Smooth muscle cell of the pulmonary artery (primary cell): ENCODE data around the gene KRTAP16-1. TPM values are rescaled to one million over a fixed set of nuclear protein-coding genes. Genes with fewer than 3 reads are reported as not detected.

Experiments
- total RNA-seq: library from RNA; depleted of rRNA; stranded (reverse); fragments of >200 nt; gene quantifications from 2 replicates; pipeline ENCODE4 v1.2.3, GENCODE V29; 2014

KRTAP16-1 gene, protein sequence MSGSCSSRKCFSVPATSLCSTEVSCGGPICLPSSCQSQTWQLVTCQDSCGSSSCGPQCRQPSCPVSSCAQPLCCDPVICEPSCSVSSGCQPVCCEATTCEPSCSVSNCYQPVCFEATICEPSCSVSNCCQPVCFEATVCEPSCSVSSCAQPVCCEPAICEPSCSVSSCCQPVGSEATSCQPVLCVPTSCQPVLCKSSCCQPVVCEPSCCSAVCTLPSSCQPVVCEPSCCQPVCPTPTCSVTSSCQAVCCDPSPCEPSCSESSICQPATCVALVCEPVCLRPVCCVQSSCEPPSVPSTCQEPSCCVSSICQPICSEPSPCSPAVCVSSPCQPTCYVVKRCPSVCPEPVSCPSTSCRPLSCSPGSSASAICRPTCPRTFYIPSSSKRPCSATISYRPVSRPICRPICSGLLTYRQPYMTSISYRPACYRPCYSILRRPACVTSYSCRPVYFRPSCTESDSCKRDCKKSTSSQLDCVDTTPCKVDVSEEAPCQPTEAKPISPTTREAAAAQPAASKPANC
- total RNA-seq = not detected in 2 replicates

DNA sequence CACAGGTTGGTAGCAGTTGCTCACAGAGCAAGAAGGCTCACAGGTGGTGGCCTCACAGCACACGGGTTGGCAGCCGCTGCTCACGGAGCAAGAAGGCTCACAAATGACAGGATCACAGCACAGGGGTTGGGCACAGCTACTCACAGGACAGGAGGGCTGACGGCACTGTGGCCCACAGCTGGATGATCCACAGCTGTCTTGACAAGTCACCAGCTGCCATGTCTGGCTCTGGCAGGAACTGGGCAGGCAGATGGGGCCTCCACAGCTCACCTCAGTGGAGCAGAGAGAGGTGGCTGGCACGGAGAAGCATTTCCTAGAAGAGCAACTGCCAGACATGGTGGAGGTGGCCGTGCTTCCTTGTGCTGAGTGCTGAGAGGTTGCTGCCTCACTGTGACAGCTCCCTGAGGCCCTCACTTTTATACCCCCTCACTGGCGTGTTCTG lies at the start of gene KRTAP16-1:
Gene KRTAP16-1 (minus strand): TSS at position 392 of the 442 bp plus-strand sequence. CDS start 56 bp downstream, at position 336.

DNA sequence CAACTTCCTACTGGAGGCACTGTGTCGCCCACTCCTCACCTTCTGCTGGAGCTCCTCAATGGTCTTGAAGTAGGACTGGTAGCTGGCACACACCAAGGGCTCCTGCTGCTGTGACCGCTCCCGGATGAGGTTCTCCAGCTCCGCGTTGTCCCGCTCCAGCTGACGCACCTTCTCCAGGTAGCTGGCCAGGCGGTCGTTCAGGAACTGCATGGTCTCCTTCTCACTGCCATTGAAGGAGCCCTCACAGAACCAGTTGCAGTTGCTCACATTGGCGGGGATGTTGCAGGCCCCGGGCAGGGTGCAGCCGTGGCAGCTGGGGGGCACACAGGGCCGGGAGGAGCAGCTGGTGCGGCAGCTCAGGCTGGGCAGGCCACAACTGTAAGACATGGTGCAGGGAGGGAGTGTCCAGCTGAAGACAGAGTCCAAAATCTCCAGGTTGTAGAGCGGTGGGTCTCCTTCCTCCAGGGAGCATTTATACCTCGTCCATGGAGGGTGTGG lies 41.3 kb upstream of the KRTAP16-1 start, which contains the start of gene KRT33A:
Gene KRT33A (minus strand): TSS at position 448 of the 498 bp plus-strand sequence. CDS start 61 bp downstream, at position 387.

DNA sequence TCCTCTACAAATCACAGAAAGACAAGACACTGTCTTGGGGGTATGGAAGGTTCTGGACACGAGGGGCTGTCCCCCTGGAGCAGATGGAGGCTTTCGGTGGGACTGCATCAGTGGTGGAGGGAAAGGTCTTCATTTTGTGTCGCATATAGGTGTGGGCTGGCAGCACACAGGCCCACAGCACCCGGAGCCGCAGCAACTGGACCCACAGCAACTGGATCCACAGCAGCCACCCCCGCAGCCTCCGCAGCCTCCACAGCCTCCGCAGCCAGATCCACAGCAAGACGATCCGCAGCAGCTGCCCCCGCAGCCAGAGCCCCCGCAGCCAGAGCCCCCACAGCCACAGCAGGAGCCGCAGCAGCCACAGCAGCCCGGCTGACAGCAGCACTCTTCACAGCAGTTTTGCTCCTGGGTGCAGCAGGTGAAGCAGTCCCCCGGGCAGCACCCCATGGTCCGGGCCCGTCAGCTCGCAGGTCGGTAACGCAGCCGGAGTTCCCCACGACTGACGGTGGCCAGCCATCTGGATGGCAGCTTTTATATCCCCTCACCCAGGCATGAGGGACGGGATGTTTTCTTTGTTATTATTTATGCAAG lies 6.2 kb upstream of the KRTAP16-1 start, which contains the start of gene KRTAP17-1:
Gene KRTAP17-1 (minus strand): TSS at position 507 of the 591 bp plus-strand sequence. CDS start 60 bp downstream, at position 447.

DNA sequence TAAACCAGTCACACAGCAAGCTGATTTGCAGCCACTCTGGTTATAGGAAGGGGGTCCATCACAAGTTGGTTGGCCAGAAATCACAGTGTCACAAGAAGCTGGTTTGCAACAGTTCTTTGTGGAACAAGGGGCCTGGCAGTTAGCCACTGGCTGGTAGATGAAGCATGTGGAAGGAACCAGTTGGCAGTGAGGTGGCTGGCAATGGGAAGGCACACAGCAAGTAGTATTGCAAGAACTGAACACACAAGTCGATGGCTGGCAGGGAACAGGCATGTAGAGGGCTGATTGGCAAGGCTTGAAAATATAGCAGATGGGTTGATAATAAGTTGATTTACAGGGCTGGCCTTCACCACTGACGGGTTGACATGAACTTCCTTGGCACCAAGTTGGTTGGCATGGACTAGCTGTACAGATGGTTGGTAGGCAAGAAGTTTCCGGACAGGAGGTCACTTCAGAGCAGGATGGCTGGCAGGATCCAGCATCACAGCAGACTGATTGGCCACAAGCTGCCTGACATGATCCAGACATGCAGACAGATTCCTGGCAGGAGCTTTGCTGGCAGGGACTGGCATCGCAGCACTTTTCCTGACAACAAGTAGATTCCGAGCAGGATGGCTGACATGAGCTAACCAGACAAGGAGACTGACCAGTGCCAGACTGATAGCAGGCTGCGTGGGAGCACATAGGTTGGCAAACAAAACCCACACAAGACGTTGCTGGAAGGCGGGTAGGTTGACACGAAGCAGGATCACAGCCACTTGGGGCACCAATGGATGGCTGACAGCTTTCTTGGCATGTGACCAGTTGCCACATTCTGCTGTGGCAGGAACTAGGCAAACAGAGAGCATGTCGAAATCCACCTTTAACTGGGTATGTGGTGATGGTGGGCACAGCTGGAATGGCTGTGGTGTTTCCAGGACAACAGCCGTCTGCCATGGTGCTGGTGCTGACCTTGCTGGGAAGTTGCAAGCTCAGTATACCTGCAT lies 6.9 kb downstream of the KRTAP16-1 start, which contains the start of gene KRTAP29-1:
Gene KRTAP29-1 (minus strand): TSS at position 936 of the 986 bp plus-strand sequence. CDS start 0 bp downstream, at position 936.

DNA sequence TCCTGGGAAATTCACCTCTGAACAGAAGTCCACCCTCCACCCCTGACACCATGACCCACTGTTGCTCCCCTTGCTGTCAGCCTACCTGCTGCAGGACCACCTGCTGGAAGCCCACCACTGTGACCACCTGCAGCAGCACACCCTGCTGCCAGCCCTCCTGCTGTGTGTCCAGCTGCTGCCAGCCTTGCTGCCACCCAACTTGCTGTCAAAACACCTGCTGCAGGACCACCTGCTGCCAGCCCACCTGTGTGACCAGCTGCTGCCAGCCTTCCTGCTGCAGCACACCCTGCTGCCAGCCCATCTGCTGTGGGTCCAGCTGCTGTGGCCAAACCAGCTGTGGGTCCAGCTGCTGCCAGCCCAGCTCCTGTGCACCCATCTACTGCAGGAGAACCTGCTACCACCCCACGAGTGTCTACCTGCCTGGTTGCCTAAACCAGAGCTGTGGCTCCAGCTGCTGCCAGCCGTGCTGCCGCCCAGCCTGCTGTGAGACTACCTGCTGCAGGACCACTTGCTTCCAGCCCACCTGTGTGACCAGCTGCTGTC lies 33.4 kb downstream of the KRTAP16-1 start, which contains the start of gene KRTAP9-7:
Gene KRTAP9-7 (plus strand): TSS at position 51 of the 543 bp plus-strand sequence. CDS start 0 bp downstream, at position 51.

DNA sequence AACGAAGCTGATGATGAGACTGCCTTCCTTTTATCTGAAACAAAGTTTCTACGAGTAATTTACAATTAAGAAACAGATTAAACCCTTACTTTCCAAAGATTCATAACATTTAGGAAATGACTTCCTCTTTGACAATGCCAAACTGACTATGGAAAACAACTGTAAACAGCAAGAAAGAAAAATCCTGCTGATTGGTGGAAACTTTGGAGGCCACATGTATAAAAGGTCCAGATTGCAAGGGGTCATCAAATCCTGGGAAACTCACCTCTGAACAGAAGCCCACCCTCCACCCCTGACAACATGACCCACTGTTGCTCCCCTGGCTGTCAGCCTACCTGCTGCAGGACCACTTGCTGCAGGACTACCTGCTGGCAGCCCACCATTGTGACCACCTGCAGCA lies 44.0 kb downstream of the KRTAP16-1 start, which contains the start of gene KRTAP9-6:
Gene KRTAP9-6 (plus strand): TSS at position 301 of the 400 bp plus-strand sequence. CDS start 0 bp downstream, at position 301.

Other genes with a start within 250 kb of the KRTAP16-1 start
- gene KRTAP2-3, start 249.2 kb downstream of the KRTAP16-1 start, total RNA-seq = 0.56 TPM in 1 of 2 replicates, not detected in the other
- not detected in 2 replicates for gene KRTAP2-4, start 243.4 kb downstream of the KRTAP16-1 start, total RNA-seq
- gene KRTAP4-7, start 225.2 kb downstream of the KRTAP16-1 start, total RNA-seq = not detected in 2 replicates
- not detected in 2 replicates for gene KRTAP4-8, start 211.2 kb downstream of the KRTAP16-1 start, total RNA-seq
- not detected in 2 replicates for gene KRTAP4-16, start 207.1 kb downstream of the KRTAP16-1 start, total RNA-seq
- not detected in 2 replicates for gene KRTAP4-9, start 203.9 kb downstream of the KRTAP16-1 start, total RNA-seq
- gene KRTAP4-11, start 190.9 kb downstream of the KRTAP16-1 start, total RNA-seq = not detected in 2 replicates
- gene KRTAP4-12, start 185.1 kb downstream of the KRTAP16-1 start, total RNA-seq = not detected in 2 replicates
- gene KRTAP4-6, start 168.8 kb downstream of the KRTAP16-1 start, total RNA-seq = not detected in 2 replicates
- not detected in 2 replicates for gene KRTAP4-5, start 159.5 kb downstream of the KRTAP16-1 start, total RNA-seq
- not detected in 2 replicates for gene KRTAP4-4, start 148.6 kb downstream of the KRTAP16-1 start, total RNA-seq
- gene KRTAP4-3, start 141.1 kb downstream of the KRTAP16-1 start, total RNA-seq = not detected in 2 replicates
- not detected in 2 replicates for gene KRTAP4-2, start 131.1 kb downstream of the KRTAP16-1 start, total RNA-seq
- not detected in 2 replicates for gene KRTAP4-1, start 124.4 kb downstream of the KRTAP16-1 start, total RNA-seq
- gene KRTAP9-1, start 119.4 kb downstream of the KRTAP16-1 start, total RNA-seq = not detected in 2 replicates
- not detected in 2 replicates for gene KRTAP9-2, start 82.7 kb downstream of the KRTAP16-1 start, total RNA-seq
- not detected in 2 replicates for gene KRTAP9-3, start 76.9 kb downstream of the KRTAP16-1 start, total RNA-seq
- not detected in 2 replicates for gene KRTAP9-8, start 71.3 kb downstream of the KRTAP16-1 start, total RNA-seq
- not detected in 2 replicates for gene KRTAP9-4, start 59.6 kb downstream of the KRTAP16-1 start, total RNA-seq
- not detected in 2 replicates for gene KRTAP9-9, start 53.9 kb downstream of the KRTAP16-1 start, total RNA-seq
- not detected in 2 replicates for gene KRTAP9-6, start 43.9 kb downstream of the KRTAP16-1 start, total RNA-seq
- gene KRTAP9-7, start 33.6 kb downstream of the KRTAP16-1 start, total RNA-seq = not detected in 2 replicates
- gene KRTAP29-1, start 6.5 kb downstream of the KRTAP16-1 start, total RNA-seq = not detected in 2 replicates
- gene KRTAP17-1, start 6.4 kb upstream of the KRTAP16-1 start, total RNA-seq = not detected in 2 replicates
- gene KRT33A, start 41.5 kb upstream of the KRTAP16-1 start, total RNA-seq = not detected in 2 replicates
- gene KRT33B, start 60.5 kb upstream of the KRTAP16-1 start, total RNA-seq = not detected in 2 replicates
- gene KRT34, start 73.0 kb upstream of the KRTAP16-1 start, total RNA-seq = 0.20 and 0.46 TPM in 2 replicates
- gene KRT31, start 88.3 kb upstream of the KRTAP16-1 start, total RNA-seq = not detected in 2 replicates
- gene KRT37, start 115.3 kb upstream of the KRTAP16-1 start, total RNA-seq = not detected in 2 replicates
- gene KRT38, start 131.7 kb upstream of the KRTAP16-1 start, total RNA-seq = under 0.01 and 0.13 TPM in 2 replicates
- gene KRT32, start 158.1 kb upstream of the KRTAP16-1 start, total RNA-seq = 0.30 TPM in 1 of 2 replicates, not detected in the other
- not detected in 2 replicates for gene KRT35, start 171.8 kb upstream of the KRTAP16-1 start, total RNA-seq
- not detected in 2 replicates for gene KRT36, start 180.6 kb upstream of the KRTAP16-1 start, total RNA-seq
- gene KRT13, start 196.3 kb upstream of the KRTAP16-1 start, total RNA-seq = not detected in 2 replicates
- gene KRT15, start 209.6 kb upstream of the KRTAP16-1 start, total RNA-seq = 0.13 and 2.8 TPM in 2 replicates
- gene KRT19, start 219.0 kb upstream of the KRTAP16-1 start, total RNA-seq = 17.7 and 120 TPM in 2 replicates